ENCODE data around the gene KLHL29.

The KLHL29 gene

GRCh38 chr2:23649303-23649702, 264.3 kb downstream of the KLHL29 start:
- Histone ChIP-seq H3K27ac (ENCODE audit: low read length) (no peak overlapping the region), H3K4me2 (ENCODE audit: low read depth, low read length) (no peak overlapping the region), H3K4me3 (ENCODE audit: low read length) (no peak overlapping the region), H3K9me3 (replicated peaks; ENCODE audit: insufficient read depth, low read length) (no peaks in the 10 kb centered on the region), H2AFZ (ENCODE audit: low read length) (no peak overlapping the region), H3K9me2 (replicated peaks; ENCODE audit: insufficient read depth, low read length) (no peaks in the 10 kb centered on the region), H3K4me1 (ENCODE audit: low read length) (no peaks in the 10 kb centered on the region), H3F3A (ENCODE audit: insufficient read depth, low read length) (no peaks in the 10 kb centered on the region), H3K9ac (ENCODE audit: low read length) (no peak overlapping the region), H3K36me3 (replicated peaks; ENCODE audit: insufficient read depth, low read length) (no peaks in the 10 kb centered on the region), H3K79me2 (ENCODE audit: low read length) (no peaks in the 10 kb centered on the region), H3K27me3 (replicated peaks; ENCODE audit: insufficient read depth, low read length) (no peaks in the 10 kb centered on the region), H4K20me1 (ENCODE audit: insufficient read depth, low read length) (no peaks in the 10 kb centered on the region)
- TF ChIP-seq EZH2 (optimal IDR thresholded peaks at IDR 0.05; ENCODE audit: low read depth, low read length) = no peak
- TF ChIP-seq CTCF (IDR thresholded peaks at IDR 0.05; ENCODE audit: low read length) = no peak
- TF ChIP-seq EZH2phosphoT487 (IDR thresholded peaks at IDR 0.05; ENCODE audit: low read length) = no peak
- no peak for DNase-seq

DNA sequence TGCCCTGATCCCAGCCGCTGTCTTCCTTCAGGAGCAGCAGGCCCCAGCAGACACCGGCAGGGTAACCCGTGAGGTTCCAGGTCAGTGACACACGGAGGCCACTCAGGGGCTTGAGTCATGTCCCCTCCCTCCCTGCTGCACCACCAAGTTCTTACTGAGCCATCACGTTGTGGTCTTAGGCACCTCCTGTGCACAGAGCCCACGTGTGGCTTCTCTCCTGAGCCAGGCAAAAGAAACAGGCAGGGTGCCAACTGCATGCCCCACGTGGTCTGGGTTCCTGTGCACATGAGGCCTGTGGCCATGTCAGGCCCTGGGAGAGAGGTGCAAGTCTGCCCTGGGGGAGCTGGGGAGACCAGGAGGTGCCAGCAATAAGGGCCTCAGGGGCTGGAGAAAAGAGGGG, 264.8 kb downstream of the KLHL29 start:
- DNase-seq = no peak
- Histone ChIP-seq H3K4me3 (ENCODE audit: low read length) (no peak overlapping the region), H3K9me2 (replicated peaks; ENCODE audit: insufficient read depth, low read length) (no peaks in the 10 kb centered on the region), H3K9me3 (replicated peaks; ENCODE audit: insufficient read depth, low read length) (no peaks in the 10 kb centered on the region), H3K27ac (ENCODE audit: low read length) (no peak overlapping the region), H3K4me2 (ENCODE audit: low read depth, low read length) (no peak overlapping the region), H4K20me1 (ENCODE audit: insufficient read depth, low read length) (no peaks in the 10 kb centered on the region), H3K79me2 (ENCODE audit: low read length) (no peaks in the 10 kb centered on the region), H3K27me3 (replicated peaks; ENCODE audit: insufficient read depth, low read length) (no peaks in the 10 kb centered on the region), H2AFZ (ENCODE audit: low read length) (no peak overlapping the region), H3K36me3 (replicated peaks; ENCODE audit: insufficient read depth, low read length) (no peaks in the 10 kb centered on the region), H3F3A (ENCODE audit: insufficient read depth, low read length) (no peaks in the 10 kb centered on the region), H3K9ac (ENCODE audit: low read length) (no peak overlapping the region), H3K4me1 (ENCODE audit: low read length) (no peaks in the 10 kb centered on the region)
- TF ChIP-seq EZH2phosphoT487 (IDR thresholded peaks at IDR 0.05; ENCODE audit: low read length) (no peak), EZH2 (optimal IDR thresholded peaks at IDR 0.05; ENCODE audit: low read depth, low read length) (no peak), CTCF (IDR thresholded peaks at IDR 0.05; ENCODE audit: low read length) (no peak)

- Histone ChIP-seq H3K27ac (ENCODE audit: low read length) (no peak overlapping the region), H3F3A (ENCODE audit: insufficient read depth, low read length) (no peaks in the 10 kb centered on the region), H3K36me3 (replicated peaks; ENCODE audit: insufficient read depth, low read length) (no peaks in the 10 kb centered on the region), H3K4me2 (ENCODE audit: low read depth, low read length) (no peak overlapping the region), H3K9ac (ENCODE audit: low read length) (no peak overlapping the region), H2AFZ (ENCODE audit: low read length) (no peak overlapping the region), H3K79me2 (ENCODE audit: low read length) (no peaks in the 10 kb centered on the region), H3K4me3 (ENCODE audit: low read length) (no peak overlapping the region), H3K9me3 (replicated peaks; ENCODE audit: insufficient read depth, low read length) (no peaks in the 10 kb centered on the region), H3K27me3 (replicated peaks; ENCODE audit: insufficient read depth, low read length) (no peaks in the 10 kb centered on the region), H4K20me1 (ENCODE audit: insufficient read depth, low read length) (no peaks in the 10 kb centered on the region), H3K9me2 (replicated peaks; ENCODE audit: insufficient read depth, low read length) (no peaks in the 10 kb centered on the region), H3K4me1 (ENCODE audit: low read length) (no peaks in the 10 kb centered on the region)
- no peak for DNase-seq
- TF ChIP-seq EZH2 (optimal IDR thresholded peaks at IDR 0.05; ENCODE audit: low read depth, low read length) (no peak), EZH2phosphoT487 (IDR thresholded peaks at IDR 0.05; ENCODE audit: low read length) (no peak), CTCF (IDR thresholded peaks at IDR 0.05; ENCODE audit: low read length) (no peak)
Measured at GRCh38 chr2:23651187-23652080, 266.5 kb downstream of the KLHL29 start.
